H1 (cell line): ENCODE measurements around the gene FGF14. TPM values are rescaled to one million over a fixed set of nuclear protein-coding genes. Genes with fewer than 3 reads are reported as not detected.

Source experiments
- BRCA1 ChIP-seq: IDR thresholded peaks from 2 replicates; pipeline ENCODE4 v1.6.1; 2012; ENCODE audit warnings: low read depth, low read length, improper control_type of control experiment
- JUND ChIP-seq: IDR thresholded peaks from 2 replicates; pipeline ENCODE4 v1.6.1; 2011; ENCODE audit warnings: mild to moderate bottlenecking, improper control_type of control experiment, low read length
- KDM5A ChIP-seq: fragments of 200-600 bp; IDR thresholded peaks from 2 replicates; pipeline ENCODE4 v1.7.1; 2012; ENCODE audit warnings: mild to moderate bottlenecking, low read length, inconsistent platforms, mixed read lengths
- SAP30 ChIP-seq: fragments of 300-600 bp; sonication (generic); IDR thresholded peaks from 2 replicates; pipeline ENCODE4 v1.7.1; 2012; ENCODE audit warnings: low read length, moderate library complexity, mild to moderate bottlenecking, inconsistent platforms; ENCODE audit not compliant: insufficient read depth, insufficient replicate concordance
- polyA plus RNA-seq, 7 experiments: library from polyadenylated mRNA; depleted of rRNA in 3 of 7; stranded (reverse) in 5 of 7; unstranded in 2 of 7; fragments of >200 nt in 5 of 7; fragments of 200-250 nt in 2 of 7; gene quantifications; 1 replicate in 5 of 7; 2 replicates in 1 of 7; 4 replicates in 1 of 7; pipeline versions ENCODE4 v1.2.1 to v1.2.3, GENCODE V29; 2011 to 2013; ENCODE audit warnings: missing spikeins in 2 of 7, mixed read lengths in 2 of 7
- total RNA-seq: library from RNA; stranded (reverse); fragmentation: NEBNext Ultra II Directional; extraction: Animal tissue kit (Norgen Biotek cat#: 25700); gene quantifications from 2 replicates; pipeline ENCODE4 v1.2.1, GENCODE V29; 2021
- TF ChIP-seq, protein P1 (sequence below): IDR thresholded peaks from 2 replicates; pipeline ENCODE4 v1.6.1; 2012; ENCODE audit warnings: low read length, inconsistent platforms

Gene FGF14
- total and polyA plus RNA-seq, 2 of the 8 experiments (the other 6 are each of a cell fraction or from before 2014, with no cell fraction given): 0.05 to 0.58 TPM

DNA sequence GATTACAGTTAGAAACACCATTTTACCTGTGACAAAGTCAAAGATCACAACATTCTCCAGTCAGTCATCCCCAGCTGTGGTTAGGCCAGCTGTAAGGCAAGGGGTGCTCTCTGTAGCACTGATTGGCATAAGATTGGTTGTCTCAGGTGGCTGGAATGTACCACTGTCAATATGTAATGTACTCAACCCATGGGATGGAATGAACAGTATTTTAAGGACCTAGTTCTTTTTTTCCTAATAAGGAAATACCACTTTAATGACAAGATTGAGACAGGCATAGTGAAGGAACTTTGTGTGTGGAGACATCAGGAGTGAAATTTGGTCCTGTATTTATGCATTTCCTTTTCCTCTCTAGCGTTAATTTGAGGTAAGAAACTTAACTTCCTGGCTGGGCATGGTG, 638.7 kb downstream of the FGF14 start (continued):
- TF ChIP-seq, protein P1, sequence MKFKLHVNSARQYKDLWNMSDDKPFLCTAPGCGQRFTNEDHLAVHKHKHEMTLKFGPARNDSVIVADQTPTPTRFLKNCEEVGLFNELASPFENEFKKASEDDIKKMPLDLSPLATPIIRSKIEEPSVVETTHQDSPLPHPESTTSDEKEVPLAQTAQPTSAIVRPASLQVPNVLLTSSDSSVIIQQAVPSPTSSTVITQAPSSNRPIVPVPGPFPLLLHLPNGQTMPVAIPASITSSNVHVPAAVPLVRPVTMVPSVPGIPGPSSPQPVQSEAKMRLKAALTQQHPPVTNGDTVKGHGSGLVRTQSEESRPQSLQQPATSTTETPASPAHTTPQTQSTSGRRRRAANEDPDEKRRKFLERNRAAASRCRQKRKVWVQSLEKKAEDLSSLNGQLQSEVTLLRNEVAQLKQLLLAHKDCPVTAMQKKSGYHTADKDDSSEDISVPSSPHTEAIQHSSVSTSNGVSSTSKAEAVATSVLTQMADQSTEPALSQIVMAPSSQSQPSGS: no peak
- TF ChIP-seq BRCA1 (no peak), JUND (no peak), KDM5A (no peak), SAP30 (no peak)
